ENCODE results near the gene KIF4A. TPM values are rescaled to one million over a fixed set of nuclear protein-coding genes. Genes with fewer than 3 reads are reported as not detected.

The KIF4A gene
- total and polyA plus RNA-seq, 9 of the 15 experiments (the other 6 are each of a cell fraction or from before 2014, with no cell fraction given), result 13.0 to 42.7 (median 35.9) TPM

DNA sequence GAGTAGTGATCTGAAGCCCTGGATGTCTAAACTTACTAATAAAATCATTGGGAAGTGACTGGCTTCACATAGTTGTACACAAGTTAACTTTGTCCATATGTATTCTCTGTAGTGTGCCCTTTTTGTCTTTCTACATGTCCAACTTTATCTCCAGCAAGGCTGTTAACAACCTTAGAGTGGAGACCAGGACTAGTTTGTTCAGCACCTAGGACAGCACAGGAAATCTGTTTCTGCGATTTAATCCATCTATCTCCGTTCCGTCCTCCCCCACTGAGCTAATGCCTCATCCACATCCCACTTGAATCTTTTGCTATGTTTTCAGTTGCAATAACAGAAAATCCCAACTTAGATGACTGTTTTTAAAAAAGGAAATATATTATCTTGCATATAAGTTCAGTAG lies 25.1 kb upstream of the KIF4A start (continued):
- TF ChIP-seq SP2 (IDR thresholded peaks at IDR 0.05; ENCODE audit: extremely low read depth, low read depth, low read length, poor library complexity, severe bottlenecking), result no peak
- TF ChIP-seq TCFL5 (CRISPR knock-in tag; conservative IDR thresholded peaks at IDR 0.05), result no peak
- TF ChIP-seq, protein P1, sequence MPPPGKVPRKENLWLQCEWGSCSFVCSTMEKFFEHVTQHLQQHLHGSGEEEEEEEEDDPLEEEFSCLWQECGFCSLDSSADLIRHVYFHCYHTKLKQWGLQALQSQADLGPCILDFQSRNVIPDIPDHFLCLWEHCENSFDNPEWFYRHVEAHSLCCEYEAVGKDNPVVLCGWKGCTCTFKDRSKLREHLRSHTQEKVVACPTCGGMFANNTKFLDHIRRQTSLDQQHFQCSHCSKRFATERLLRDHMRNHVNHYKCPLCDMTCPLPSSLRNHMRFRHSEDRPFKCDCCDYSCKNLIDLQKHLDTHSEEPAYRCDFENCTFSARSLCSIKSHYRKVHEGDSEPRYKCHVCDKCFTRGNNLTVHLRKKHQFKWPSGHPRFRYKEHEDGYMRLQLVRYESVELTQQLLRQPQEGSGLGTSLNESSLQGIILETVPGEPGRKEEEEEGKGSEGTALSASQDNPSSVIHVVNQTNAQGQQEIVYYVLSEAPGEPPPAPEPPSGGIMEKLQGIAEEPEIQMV (tag; conservative IDR thresholded peaks at IDR 0.05; ENCODE audit: low read depth), result no peak
- TF ChIP-seq, protein P2, sequence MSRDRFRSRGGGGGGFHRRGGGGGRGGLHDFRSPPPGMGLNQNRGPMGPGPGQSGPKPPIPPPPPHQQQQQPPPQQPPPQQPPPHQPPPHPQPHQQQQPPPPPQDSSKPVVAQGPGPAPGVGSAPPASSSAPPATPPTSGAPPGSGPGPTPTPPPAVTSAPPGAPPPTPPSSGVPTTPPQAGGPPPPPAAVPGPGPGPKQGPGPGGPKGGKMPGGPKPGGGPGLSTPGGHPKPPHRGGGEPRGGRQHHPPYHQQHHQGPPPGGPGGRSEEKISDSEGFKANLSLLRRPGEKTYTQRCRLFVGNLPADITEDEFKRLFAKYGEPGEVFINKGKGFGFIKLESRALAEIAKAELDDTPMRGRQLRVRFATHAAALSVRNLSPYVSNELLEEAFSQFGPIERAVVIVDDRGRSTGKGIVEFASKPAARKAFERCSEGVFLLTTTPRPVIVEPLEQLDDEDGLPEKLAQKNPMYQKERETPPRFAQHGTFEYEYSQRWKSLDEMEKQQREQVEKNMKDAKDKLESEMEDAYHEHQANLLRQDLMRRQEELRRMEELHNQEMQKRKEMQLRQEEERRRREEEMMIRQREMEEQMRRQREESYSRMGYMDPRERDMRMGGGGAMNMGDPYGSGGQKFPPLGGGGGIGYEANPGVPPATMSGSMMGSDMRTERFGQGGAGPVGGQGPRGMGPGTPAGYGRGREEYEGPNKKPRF (IDR thresholded peaks at IDR 0.05; ENCODE audit: low read depth, low read length), result no peak
- no peak for TF ChIP-seq JUNB (CRISPR knock-in tag; conservative IDR thresholded peaks at IDR 0.05)
- TF ChIP-seq U2AF2 (optimal IDR thresholded peaks at IDR 0.05; ENCODE audit: low read depth, low read length), result no peak
- no peak for TF ChIP-seq CAMTA2 (CRISPR knock-in tag; conservative IDR thresholded peaks at IDR 0.05)
- TF ChIP-seq MIER1 (IDR thresholded peaks at IDR 0.05; ENCODE audit: low read depth), result peak; percentile 71; the same call in 1 of the 2 replicates

Measured in K562 (cell line).